HG02798 (cell line): Measurements from ENCODE around the gene MEP1A.
A peak's percentile ranks its signal among the peaks of the same experiment; 100 is the strongest.
"Not testable (repeated sequence)": the region's sequence is repeated elsewhere in the genome, so short reads cannot be mapped to it uniquely, and the experiment has no call there.

Source experiments
- ATAC-seq: cut with Tn5 transposase; IDR thresholded peaks from one replicate; pipeline ENCODE4 v1.9.1; 2021; ENCODE audit warnings: mild to moderate bottlenecking; ENCODE audit not compliant: unreplicated experiment, poor library complexity

The MEP1A gene

GRCh38 chr6:46793138-46793537 is at the start of gene MEP1A:
Gene MEP1A (plus strand): TSS chr6:46793389. CDS start chr6:46793399, 10 bp downstream.
- no peak for ATAC-seq

- no peak for ATAC-seq
Observed at GRCh38 chr6:46743425-46744158, 49.6 kb upstream of the MEP1A start.

- ATAC-seq = not testable (repeated sequence)
Observed at GRCh38 chr6:46744159-46744725, 48.9 kb upstream of the MEP1A start.

- no peak for ATAC-seq
Observed at GRCh38 chr6:46745973-46746372, 47.2 kb upstream of the MEP1A start.

- no peak for ATAC-seq
Observed at GRCh38 chr6:46746696-46747095, 46.5 kb upstream of the MEP1A start, which contains the start of gene ANKRD66. Gene ANKRD66 (plus strand): TSS chr6:46746933. CDS start chr6:46751949, 5,016 bp downstream.

- no peak for ATAC-seq
Observed at GRCh38 chr6:46748940-46749503, 44.2 kb upstream of the MEP1A start.

GRCh38 chr6:46749731-46750130 is 43.5 kb upstream of the MEP1A start:
- ATAC-seq = no peak

GRCh38 chr6:46751658-46752057 is 41.5 kb upstream of the MEP1A start:
- ATAC-seq = no peak

- no peak for ATAC-seq
Observed at GRCh38 chr6:46755865-46756264, 37.3 kb upstream of the MEP1A start.

GRCh38 chr6:46756469-46757213 is 36.5 kb upstream of the MEP1A start:
- ATAC-seq = no peak

GRCh38 chr6:46757214-46757596 is 36.0 kb upstream of the MEP1A start:
- no peak for ATAC-seq

- no peak for ATAC-seq
Observed at GRCh38 chr6:46758960-46759753, 34.0 kb upstream of the MEP1A start.

GRCh38 chr6:46760925-46761324 is 32.3 kb upstream of the MEP1A start:
- ATAC-seq = no peak

GRCh38 chr6:46763466-46763865 is 29.7 kb upstream of the MEP1A start:
- ATAC-seq = no peak

- not testable (repeated sequence) for ATAC-seq
Observed at GRCh38 chr6:46764280-46764679, 28.9 kb upstream of the MEP1A start.

GRCh38 chr6:46764961-46765360 is 28.2 kb upstream of the MEP1A start:
- ATAC-seq = no peak

- no peak for ATAC-seq
Observed at GRCh38 chr6:46772016-46772415, 21.2 kb upstream of the MEP1A start.

GRCh38 chr6:46772762-46773161 is 20.4 kb upstream of the MEP1A start:
- ATAC-seq = peak; percentile 51

- ATAC-seq = peak; percentile 22
Observed at GRCh38 chr6:46773201-46773855, 19.9 kb upstream of the MEP1A start.

GRCh38 chr6:46774736-46775135 is 18.5 kb upstream of the MEP1A start:
- ATAC-seq = not testable (repeated sequence)
